ENCODE results near the gene MRPL40. TPM values are rescaled to one million over a fixed set of nuclear protein-coding genes. Genes with fewer than 3 reads are reported as not detected.

Gene MRPL40
- polyA plus RNA-seq (2013, experiment 1 of 2; ENCODE audit: insufficient read length): 37.1 TPM
- polyA plus RNA-seq (2013, experiment 2 of 2; ENCODE audit: insufficient read length): 35.8 TPM

DNA sequence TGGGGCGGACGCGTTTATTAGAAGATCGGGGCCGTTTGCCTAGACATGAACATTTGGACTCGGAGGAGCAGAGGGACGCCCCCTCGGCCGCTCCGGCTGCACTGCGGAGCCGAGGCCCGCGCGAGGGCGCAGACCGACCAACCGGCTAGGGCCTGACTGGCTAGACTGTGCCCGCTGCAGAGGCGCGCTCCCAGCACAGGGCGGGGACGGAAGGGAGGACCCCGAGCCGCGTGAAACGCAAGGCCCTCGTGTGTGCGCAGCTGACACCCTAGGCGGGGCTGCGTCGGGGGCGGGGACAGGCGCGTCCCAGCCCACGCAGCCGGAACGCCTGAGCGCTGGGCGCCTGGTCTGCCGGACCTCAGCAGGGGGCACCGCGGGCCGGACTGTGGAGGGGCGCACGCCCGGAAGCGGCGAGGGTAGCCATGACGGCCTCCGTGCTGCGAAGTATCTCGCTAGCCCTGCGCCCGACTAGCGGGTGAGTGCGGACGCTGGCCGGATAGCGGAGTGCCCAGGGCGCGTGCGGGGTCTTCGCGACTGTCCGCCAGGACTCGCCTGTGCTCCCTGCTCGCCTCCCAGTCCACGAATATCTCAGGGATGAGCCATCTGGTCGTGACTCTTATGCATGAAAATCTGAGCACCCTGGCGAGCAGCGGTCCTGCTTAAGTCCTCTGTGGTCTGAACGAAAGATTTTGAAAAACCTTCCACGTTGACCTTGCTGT lies at the start of gene MRPL40:
TSS of gene MRPL40 (plus strand) at position 413 of the 719 bp plus-strand sequence. CDS start at position 423, 10 bp downstream.
- DNase-seq: peak; percentile 96

DNA sequence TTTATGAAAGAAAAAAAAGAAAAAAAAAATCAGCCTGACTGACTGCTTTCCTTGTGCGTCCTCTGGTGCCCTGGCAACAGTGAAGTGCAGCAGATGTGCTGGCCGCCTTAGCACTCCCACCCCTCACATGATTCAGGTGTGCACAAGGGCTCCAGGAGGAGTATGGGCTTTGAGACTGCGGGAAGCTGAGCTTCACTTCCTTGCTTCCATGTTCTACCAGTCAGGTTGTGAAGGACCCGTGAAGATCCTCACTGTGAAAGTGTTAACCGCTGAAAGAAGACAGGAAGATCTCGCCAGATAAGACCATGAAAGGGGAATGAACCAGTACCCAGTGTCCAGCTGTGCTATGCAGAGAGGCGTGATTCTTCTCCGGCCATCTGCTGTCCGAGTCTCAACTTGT lies 49.1 kb upstream of the MRPL40 start:
- DNase-seq: no peak

DNA sequence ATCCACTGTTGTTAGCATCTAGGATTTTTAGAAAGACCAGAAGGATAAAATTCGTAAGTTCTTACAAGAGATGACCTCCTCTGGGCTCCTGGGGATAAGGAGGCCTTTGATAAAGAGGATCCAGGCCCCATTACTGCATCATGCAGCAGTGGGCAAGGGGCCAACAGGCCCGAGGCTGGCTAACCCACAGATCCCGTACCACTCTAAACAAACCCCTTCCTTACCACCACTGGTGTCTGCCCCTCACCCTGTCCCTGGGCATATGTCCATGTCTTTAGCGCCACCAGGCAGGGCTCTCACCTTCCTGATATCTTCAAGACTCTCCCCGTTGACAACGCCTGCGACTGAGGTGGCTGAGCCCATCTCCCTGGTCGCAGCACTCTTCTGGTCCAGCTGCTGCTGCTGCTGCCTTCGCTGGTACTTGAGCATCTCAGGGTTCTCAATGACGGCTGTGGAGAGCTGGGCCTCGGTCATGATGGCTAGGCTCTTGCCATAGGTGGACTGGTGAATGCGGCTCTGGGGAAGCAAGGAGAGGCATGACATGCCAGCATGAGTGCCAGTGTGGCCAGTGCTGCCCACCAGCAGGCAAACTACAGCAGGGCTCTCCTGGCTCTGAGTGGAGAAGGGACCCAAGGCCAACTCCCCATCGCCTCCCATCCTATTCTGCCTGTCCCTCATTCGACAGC lies 47.0 kb upstream of the MRPL40 start:
- DNase-seq: no peak

DNA sequence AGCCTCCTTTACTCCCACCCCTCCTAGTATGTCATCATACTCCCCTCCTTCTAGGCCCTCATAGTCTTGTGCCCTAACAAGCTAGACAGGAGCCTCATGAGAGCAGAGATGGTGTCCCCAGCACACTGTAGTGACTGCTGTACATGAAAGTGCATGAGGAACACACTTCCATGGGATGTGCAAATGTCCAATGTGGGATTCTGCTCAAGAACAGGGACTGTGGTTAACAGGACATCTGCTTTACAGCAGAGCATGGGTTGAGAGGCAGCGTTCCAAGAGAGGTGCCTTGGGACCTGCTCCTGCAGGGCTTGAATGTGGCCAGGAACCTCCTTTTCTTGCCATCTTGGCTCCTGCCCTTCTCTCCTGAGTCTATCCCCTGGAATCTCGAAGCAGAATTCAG lies 46.1 kb upstream of the MRPL40 start:
- no peak for DNase-seq

DNA sequence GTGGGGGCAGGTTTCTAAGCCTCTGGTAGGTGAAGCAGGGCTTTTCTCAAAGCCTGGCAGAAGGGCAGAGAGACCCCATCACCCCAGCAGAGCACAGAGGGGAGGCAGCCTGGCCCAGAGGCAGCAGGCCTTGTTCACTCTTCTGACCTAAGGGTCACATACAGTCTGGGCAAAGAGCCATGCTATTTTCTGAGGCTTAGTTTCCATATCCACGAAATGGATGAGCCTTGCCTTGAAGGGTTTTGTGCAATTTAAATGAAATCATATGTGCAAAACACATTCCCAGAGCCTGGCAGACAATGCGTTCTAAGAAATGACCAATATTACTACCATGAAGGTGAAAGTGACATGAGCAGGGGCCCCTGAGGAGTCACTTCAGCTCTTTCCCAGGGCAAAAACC lies 45.3 kb upstream of the MRPL40 start:
- no peak for DNase-seq

DNA sequence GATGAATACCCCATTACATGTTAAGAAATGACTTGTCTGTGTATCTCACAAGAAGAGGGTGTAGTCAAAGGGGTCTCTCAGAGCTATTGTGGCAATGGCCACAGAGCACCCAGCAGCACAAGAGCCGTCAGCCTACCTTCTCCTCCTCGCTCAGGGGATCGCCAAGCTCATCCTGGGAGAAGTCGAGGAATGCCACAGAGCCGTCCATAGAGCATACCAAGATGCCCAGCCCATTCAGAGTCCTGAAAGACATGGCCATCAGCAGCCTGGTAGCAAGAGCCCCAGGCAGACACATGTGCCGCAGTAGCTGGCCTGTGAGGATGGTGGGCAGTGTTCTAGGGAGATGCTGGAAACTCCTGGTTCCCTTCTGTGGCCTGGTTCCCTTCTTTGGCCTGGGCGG lies 44.8 kb upstream of the MRPL40 start:
- no peak for DNase-seq

DNA sequence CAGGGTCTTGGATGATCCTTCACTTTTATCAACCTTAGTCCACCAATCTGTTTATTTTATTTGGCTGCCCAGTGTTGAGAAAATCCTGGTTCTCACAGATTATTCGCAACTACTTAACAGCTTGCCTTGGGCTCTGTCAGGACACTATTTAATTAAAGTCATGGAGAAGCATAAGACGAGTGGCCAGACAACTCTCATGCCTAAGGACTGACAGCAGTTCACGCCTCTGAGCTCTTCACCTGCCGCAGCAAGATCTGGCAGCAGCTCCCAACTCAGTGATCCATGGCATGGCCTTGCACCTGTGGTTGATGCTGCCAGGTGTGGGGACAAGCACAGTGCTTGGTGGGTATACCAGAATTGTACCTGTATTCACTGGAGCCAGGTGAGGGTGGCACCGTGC lies 38.6 kb upstream of the MRPL40 start:
- no peak for DNase-seq

DNA sequence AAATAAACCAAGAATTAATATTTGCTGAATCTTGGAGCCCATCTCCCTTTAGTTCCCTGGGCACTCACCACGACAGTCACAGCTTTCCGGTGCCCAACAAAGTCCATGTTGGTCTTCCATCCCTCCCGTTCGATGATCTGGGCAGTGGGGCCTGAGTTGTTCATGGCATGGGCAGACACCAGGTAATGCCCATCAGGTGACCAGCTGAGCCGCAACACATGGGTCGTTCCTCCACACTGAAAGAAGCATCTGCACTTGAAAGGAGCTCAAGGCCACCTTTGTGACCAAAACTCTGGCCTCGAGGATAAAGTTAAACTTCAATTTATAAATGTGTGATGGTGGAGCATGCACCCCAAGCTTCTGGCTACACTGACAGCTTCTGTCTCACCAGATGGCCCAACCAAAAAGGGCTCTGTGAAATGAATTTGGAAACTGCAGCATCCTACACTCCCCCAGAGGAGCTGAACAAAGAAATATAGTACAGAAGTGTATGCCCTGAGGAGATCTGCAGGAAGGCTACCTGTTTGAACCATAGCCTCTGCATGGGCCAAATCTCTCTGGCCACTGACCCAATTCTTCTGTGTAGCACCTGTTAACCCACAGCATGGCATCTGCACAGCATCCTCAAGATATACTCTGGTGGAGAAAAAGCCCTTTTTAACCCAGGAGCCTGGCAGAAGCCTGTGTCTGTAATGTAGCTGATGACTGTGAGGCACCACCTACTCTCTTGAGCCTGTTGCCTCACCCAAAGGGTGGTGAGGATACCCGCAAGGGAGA lies 37.9 kb upstream of the MRPL40 start:
- DNase-seq: no peak

DNA sequence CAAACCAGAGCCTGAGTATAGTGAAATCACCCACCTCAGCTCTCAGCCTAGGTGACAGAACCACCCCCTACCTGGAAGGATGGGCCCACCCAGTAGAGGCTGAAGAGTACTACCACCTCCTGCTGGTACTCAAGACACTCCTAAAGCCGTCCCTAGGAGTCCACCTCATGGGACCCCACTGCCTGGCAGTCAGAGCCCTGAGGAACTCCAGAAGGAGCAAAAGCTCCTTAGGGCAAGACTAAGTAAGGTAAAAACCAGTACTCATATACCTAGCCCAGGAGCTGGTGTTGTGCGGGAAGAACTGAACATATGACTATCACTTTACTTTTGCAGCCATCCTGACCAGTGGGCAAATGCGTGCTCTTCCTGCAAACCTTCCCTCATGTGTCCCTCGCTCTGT lies 37.1 kb upstream of the MRPL40 start:
- no peak for DNase-seq

DNA sequence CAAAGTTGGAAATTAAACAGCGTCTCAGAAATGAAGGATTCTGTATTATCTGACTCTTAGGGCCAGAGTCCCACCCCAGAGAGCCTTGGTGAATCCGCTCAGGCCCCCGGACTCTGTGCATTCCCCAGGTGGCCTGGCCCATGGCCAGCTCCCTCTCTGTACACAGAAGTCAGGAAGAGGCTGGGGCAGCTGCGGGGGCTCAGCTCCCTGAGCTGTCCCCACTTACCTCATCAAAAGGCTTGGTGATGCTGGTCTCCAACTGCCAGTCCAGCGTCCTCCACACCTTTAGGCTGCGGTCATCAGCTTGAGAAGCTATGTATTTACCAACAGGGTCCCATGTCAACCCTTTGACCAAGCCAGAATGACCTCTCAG lies 35.8 kb upstream of the MRPL40 start:
- no peak for DNase-seq

DNA sequence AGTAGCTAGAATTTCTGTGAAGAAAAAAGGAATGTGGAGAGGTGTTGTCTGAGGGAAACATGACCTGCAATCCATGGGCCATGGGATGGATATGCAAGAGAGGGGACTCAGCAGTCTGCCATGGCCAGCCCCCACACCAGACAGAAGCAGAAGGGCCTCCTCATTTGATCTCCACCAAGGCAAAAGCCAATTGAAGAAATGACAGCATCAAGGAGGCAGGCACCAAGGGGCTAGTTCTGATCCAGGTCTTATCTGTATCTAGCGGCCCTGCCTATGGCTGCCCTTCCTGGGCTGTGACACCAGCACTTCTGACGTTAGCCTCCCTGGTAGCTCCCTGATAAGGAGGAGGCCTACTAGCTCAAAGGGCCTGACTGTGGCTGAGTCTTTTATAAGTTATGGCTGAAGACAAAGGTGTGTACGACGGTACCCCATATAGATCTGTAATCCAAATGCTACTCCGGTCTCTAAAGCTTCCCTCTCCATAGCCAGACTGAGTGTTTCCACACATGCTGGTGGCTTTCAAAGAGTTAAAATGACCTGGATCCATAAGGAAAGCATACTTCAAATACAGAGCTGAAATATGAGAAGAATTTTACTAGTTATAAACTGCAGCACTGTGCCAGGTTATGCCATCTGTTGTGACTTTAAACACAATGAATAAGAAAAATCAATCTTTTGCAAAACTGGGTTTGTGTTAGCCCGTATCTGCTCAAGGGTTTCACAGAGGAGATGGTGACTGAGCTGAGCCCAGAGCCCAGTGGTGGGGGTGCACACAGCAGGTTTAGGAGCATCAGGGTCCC lies 35.2 kb upstream of the MRPL40 start:
- no peak for DNase-seq

DNA sequence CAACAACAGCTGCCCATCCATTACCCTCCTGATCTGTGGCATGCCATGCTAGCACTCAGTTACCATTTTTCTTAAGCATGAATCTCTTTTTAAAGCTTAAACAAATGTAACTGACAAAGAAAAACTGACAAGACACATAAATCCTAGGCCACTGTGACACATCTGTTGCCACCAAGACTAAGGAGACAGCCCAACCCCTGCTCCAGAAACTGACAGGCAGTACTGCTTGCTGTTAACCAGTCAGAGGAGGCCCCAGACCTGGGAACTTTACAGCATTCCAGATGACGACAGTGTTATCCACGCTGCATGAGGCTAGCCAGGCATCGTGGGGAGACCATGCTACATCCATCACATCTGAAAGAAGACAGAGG lies 34.6 kb upstream of the MRPL40 start:
- DNase-seq: no peak

DNA sequence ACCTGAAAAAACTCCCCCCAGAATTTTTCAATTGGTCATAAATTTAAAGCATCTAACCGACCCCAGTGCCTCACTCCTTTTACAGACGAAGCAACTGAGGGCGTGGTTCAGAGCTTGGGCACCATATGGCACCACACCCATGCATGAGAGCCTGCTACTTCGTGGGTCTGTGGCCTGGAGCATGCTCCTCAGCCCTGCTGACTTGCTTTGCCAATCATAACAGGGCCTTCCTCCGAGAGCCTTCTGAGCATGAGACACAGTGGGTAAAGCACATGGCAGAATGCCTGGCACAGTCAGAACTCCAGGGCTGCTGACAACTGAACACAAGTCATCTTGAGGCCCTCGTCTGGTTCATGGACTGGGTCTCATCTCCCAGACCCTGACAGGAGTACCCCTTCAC lies 34.1 kb upstream of the MRPL40 start:
- DNase-seq: peak; percentile 12

DNA sequence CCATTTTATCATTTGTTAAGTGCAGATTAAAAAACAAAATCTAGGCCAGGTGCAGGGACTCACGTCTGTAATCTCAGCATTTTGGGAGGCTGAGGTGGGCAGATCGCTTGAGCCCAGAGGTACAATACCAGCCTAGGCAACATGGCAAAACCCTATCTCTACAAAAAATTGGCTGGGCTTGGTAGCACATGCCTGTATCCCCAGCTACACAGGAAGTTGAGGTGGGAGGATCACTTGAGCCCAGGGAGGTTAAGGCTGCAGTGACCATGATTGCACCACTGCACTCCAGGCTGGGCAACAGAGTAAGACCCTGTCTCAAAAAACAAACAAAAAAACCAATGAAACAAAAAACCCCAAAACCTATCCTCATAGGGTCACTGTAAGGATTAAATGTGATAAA lies 33.7 kb upstream of the MRPL40 start:
- no peak for DNase-seq

DNA sequence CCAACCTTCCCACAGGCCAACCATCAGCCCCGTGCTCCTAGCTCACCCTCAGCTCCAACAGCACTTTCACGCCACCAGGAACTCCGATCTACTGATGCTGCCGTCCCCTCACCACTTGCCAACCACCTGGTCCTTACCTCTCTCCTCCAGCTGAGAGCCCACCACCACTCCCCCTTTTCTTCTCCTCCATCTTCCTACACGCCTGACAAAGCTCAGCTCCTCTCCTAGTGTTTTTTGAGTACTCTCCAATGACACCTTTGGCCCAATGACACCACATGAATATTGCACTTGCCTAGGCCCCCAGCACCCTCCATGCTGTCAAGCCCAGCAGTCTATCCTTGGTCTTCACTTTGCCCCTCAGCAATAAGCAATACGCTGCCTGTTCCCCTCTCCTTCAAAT lies 31.5 kb upstream of the MRPL40 start:
- DNase-seq: no peak

DNA sequence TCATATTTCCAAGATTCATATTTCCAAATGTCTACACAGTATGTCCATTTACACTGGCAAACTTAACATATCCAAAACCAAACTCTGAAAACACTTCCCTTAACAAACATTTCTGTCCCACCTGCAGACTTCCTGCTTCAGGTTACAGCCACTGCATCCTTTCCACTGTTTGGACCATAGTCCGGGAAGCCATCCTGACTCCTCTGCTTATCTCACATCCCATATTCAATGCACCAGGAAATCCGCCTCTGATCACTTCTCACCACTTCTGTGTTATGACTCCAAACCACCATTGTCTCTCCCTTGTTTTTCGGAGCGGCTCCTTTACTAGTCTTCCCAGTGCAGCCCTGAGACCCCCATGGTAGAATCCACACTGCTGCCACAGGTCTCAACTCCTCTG lies 30.9 kb upstream of the MRPL40 start:
- DNase-seq: no peak

DNA sequence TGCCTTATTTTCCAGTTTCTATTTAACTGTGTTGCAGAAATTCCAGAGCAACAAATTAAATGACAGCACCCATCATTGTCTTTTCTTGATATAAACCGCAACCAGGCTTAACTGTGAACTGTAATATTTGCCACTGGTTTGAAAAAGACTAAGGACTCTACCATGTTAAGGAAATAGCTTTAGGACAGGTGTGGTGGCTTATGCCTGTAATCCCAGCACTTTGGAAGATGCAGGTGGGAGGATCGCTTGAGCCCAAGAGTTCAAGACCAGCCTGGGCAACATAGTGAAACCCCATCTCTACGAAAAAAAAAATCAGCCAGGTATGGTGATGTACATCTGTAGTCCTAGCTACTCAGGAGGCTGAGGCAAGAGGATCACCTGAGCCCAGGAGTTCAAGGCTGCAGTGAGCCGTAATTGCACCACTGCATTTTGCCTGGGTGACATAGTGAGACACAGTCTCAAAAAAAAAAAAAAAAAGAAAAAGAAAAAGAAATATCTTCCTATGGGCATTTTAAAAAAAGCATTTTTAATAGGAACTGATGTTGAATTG lies 29.6 kb upstream of the MRPL40 start:
- no peak for DNase-seq

DNA sequence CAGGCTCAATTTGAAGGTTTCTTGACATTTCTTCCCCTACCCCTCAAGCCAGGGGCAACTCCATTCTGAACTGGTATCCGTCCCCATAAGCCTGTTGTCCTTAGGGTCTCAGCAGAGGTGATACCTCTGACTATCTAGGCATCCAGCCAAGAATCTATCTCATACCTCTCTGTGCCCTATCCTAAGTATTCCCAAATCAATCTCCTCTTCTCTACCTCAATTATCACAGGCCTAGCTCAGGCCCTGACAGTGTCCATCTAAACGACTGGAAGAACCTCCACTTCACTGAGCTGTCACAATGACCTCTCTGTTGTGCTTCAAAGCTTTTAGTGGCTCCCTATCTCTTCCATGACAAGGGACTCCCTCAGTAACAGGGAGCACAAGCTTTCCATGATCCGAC lies 27.7 kb upstream of the MRPL40 start:
- no peak for DNase-seq

DNA sequence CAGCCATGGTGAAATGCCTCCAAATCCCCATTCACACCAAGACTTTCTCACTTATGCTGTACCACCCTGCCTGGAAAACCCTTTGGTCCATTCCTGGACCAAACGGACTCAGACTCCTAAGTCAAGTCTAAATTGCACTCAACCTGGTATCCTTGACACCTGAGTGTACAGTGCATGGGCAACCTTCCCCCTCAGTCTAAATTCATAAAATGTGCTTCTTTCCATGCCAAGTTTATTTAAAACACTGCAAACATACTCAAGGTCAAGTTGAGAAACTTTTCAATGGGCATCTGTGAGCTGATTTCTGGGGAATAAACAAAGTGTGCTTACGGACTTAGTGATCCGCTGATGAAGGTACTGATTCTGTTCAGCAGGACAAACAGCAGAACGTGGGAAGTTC lies 27.2 kb upstream of the MRPL40 start:
- DNase-seq: no peak

DNA sequence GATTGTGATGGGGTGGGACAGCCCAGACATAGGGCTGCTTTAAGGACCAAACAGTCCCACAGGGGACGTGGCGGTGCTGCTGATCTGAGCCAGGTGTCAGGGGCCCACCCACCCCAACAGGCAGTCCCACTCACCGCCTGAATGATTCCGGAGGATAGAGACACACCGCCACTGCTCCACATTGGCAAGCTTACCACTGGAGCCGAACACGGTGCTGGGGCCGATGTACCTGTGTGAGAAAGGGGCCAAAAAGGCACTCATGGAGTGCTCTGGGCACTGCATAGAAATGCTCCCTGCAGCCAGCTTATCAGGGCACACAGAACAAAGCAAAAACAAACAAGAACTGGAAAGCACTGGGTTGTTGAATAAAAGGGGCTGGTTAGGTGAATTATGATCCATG lies 26.7 kb upstream of the MRPL40 start:
- no peak for DNase-seq

DNA sequence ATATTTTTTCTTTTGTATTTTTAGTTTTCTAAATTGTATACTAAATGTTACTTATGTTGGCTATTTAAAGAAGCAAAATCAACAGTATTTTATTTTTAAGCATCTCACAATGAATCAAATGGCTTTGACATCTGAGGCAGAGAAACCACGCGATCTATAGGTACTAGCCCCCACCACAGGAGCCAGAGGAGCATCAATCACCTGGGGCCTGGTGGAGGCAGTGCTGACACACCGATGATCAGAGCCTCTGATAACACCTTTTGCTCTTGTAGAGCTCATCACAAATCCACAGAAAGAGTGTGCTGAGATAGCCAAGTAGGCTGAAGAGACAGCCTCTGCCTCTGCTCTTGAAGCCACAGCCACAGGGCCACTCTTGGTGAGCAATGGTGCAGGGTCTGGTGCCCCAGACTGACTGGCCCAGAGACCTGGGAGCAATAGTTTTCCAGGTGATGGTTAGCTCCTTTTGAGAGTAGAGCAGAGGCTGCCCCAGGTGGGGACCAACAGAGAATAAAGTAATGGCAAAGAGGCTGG lies 26.0 kb upstream of the MRPL40 start:
- no peak for DNase-seq

DNA sequence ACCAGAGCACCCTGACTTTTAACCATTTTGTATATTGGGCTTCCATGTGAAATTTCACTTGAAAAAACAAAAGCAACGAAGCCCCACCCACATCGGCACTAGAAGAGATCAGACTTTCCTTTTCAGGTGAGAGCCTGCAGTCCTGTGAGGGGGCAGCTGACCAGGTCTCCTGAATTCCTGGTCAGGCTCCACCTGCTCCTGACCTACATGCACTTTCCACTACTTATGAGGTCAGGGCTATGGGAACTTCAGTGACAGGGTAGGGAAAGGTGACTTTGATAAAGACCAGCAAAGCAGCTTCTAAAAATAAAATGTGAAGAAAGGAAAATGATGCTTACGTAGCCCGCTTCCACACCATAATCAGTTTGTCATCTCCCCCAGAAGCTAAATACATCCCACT lies 25.5 kb upstream of the MRPL40 start:
- DNase-seq: no peak

Measured in fibroblast of skin of scalp (primary cell).